ENCODE data around the gene FGD1.

GRCh38 chrX:54496936-54497335 lies 902 bp upstream of the FGD1 start:
- TF ChIP-seq, protein P1, sequence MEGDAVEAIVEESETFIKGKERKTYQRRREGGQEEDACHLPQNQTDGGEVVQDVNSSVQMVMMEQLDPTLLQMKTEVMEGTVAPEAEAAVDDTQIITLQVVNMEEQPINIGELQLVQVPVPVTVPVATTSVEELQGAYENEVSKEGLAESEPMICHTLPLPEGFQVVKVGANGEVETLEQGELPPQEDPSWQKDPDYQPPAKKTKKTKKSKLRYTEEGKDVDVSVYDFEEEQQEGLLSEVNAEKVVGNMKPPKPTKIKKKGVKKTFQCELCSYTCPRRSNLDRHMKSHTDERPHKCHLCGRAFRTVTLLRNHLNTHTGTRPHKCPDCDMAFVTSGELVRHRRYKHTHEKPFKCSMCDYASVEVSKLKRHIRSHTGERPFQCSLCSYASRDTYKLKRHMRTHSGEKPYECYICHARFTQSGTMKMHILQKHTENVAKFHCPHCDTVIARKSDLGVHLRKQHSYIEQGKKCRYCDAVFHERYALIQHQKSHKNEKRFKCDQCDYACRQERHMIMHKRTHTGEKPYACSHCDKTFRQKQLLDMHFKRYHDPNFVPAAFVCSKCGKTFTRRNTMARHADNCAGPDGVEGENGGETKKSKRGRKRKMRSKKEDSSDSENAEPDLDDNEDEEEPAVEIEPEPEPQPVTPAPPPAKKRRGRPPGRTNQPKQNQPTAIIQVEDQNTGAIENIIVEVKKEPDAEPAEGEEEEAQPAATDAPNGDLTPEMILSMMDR (IDR thresholded peaks at IDR 0.05) = no peak
- TF ChIP-seq POLR2AphosphoS5 (IDR thresholded peaks at IDR 0.05) = no peak
- TF ChIP-seq POLR2A (IDR thresholded peaks at IDR 0.05) = no peak

Measured in suprapubic skin (tissue), 4 donors.